IPS-15b (cell line): ENCODE measurements around the gene KIFAP3.
"Not testable (repeated sequence)": the region's sequence is repeated elsewhere in the genome, so short reads cannot be mapped to it uniquely, and the experiment has no call there.

Experiments used
- H3K27me3 ChIP-seq: one replicate; pipeline ENCODE4 v1.6.1; 2013; ENCODE audit warnings: low read length; ENCODE audit not compliant: control insufficient read depth, insufficient read depth
- H3K36me3 ChIP-seq: one replicate; pipeline ENCODE4 v1.6.1; 2013; ENCODE audit warnings: low read length; ENCODE audit not compliant: control insufficient read depth, insufficient read depth
- H3K4me1 ChIP-seq: one replicate; pipeline ENCODE4 v1.6.1; 2013; ENCODE audit warnings: mild to moderate bottlenecking, low read length; ENCODE audit not compliant: control insufficient read depth, insufficient read depth
- H3K4me3 ChIP-seq: one replicate; pipeline ENCODE4 v1.5.1; 2013; ENCODE audit warnings: low read depth, low read length
- H3K9ac ChIP-seq: one replicate; pipeline ENCODE4 v1.6.1; 2013; ENCODE audit warnings: low read depth, mild to moderate bottlenecking, low read length
- H3K9me3 ChIP-seq: one replicate; pipeline ENCODE4 v1.6.1; 2013; ENCODE audit warnings: mild to moderate bottlenecking, low read length; ENCODE audit not compliant: control insufficient read depth, insufficient read depth

Gene KIFAP3

GRCh38 chr1:169878498-169878897 is 196.0 kb downstream of the KIFAP3 start:
- Histone ChIP-seq H3K36me3 (peaks cover 6% of the 10 kb centered on the region), H3K4me3 (no peak overlapping the region), H3K9ac (no peak overlapping the region), H3K4me1 (no peaks in the 10 kb centered on the region), H3K27me3 (no peaks in the 10 kb centered on the region), H3K9me3 (no peaks in the 10 kb centered on the region)

GRCh38 chr1:169877800-169878491 is 196.5 kb downstream of the KIFAP3 start:
- no peak overlapping the region for H3K4me3 ChIP-seq
- H3K4me1 ChIP-seq, result no peaks in the 10 kb centered on the region
- no peak overlapping the region for H3K9ac ChIP-seq
- no peaks in the 10 kb centered on the region for H3K27me3 ChIP-seq
- peaks cover 6% of the 10 kb centered on the region for H3K36me3 ChIP-seq
- H3K9me3 ChIP-seq, result no peaks in the 10 kb centered on the region

- H3K4me1 ChIP-seq, result no peaks in the 10 kb centered on the region
- H3K9ac ChIP-seq, result no peak overlapping the region
- peaks cover 20% of the 10 kb centered on the region for H3K36me3 ChIP-seq
- no peak overlapping the region for H3K4me3 ChIP-seq
- H3K27me3 ChIP-seq, result no peaks in the 10 kb centered on the region
- H3K9me3 ChIP-seq, result peaks cover 7% of the 10 kb centered on the region
Observed at GRCh38 chr1:169874229-169874628, 200.3 kb downstream of the KIFAP3 start.

- H3K36me3 ChIP-seq, result peaks cover 20% of the 10 kb centered on the region
- no peaks in the 10 kb centered on the region for H3K27me3 ChIP-seq
- no peak overlapping the region for H3K9ac ChIP-seq
- no peak overlapping the region for H3K4me3 ChIP-seq
- no peaks in the 10 kb centered on the region for H3K4me1 ChIP-seq
- H3K9me3 ChIP-seq, result peaks cover 7% of the 10 kb centered on the region
Observed at GRCh38 chr1:169873582-169874199, 200.8 kb downstream of the KIFAP3 start.

GRCh38 chr1:169872906-169873305 is 201.6 kb downstream of the KIFAP3 start:
- H3K4me1 ChIP-seq, result no peaks in the 10 kb centered on the region
- H3K27me3 ChIP-seq, result no peaks in the 10 kb centered on the region
- peaks cover 7% of the 10 kb centered on the region for H3K9me3 ChIP-seq
- H3K4me3 ChIP-seq, result no peak overlapping the region
- H3K9ac ChIP-seq, result no peak overlapping the region
- H3K36me3 ChIP-seq, result peaks cover 20% of the 10 kb centered on the region

GRCh38 chr1:169871988-169872387 is 202.5 kb downstream of the KIFAP3 start:
- not testable (repeated sequence) for H3K4me3 ChIP-seq, H3K27me3 ChIP-seq, H3K9ac ChIP-seq, H3K4me1 ChIP-seq, H3K9me3 ChIP-seq
- H3K36me3 ChIP-seq, result peaks cover 20% of the 10 kb centered on the region
